Measurements from ENCODE around the gene CFAP97D2.

The CFAP97D2 gene

GRCh38 chr13:114164053-114164452 lies 15.0 kb upstream of the CFAP97D2 start:
- Histone ChIP-seq H3K4ac (ENCODE audit: low read depth in 1 of 2, low read length in 2 of 2) (no peak overlapping the region), H3K18ac (ENCODE audit: low read depth in 1 of 2, low read length in 2 of 2) (no peak overlapping the region), H3K14ac (ENCODE audit: low read length in 2 of 2) (peak overlapping the region in 1 of 2 experiments; percentile 28), H3K23ac (ENCODE audit: low read length in 2 of 2) (no peak overlapping the region), H3K27me3 (ENCODE audit: control insufficient read depth in 1 of 2, insufficient read depth in 1 of 2, low read length in 2 of 2) (peaks cover 35 to 62% of the 10 kb centered on the region in 2 experiments), H3K4me3 (ENCODE audit: insufficient read depth in 1 of 2, low read depth in 1 of 2, low read length in 2 of 2) (no peak overlapping the region), H2BK120ac (ENCODE audit: low read depth, low read length) (no peak overlapping the region), H4K8ac (ENCODE audit: low read length) (no peak overlapping the region), H2AK5ac (ENCODE audit: low read length, severe bottlenecking) (no peak overlapping the region), H2BK5ac (ENCODE audit: low read depth, low read length, poor library complexity, severe bottlenecking) (no peak overlapping the region), H3K4me2 (ENCODE audit: low read length, poor library complexity, severe bottlenecking) (no peak overlapping the region), H4K91ac (ENCODE audit: low read length) (no peak overlapping the region), H3K36me3 (ENCODE audit: control insufficient read depth in 1 of 2, insufficient read depth in 2 of 2, low read depth in 1 of 2, low read length in 2 of 2) (no peaks in the 10 kb centered on the region), H3K27ac (ENCODE audit: low read length, poor library complexity, severe bottlenecking) (no peak overlapping the region), H2BK12ac (ENCODE audit: low read length in 2 of 2) (no peak overlapping the region), H2AFZ (ENCODE audit: low read depth, low read length) (no peak overlapping the region), H2BK15ac (ENCODE audit: low read depth, poor library complexity, severe bottlenecking) (no peak overlapping the region), H3K79me1 (replicated peaks; ENCODE audit: low read length, poor library complexity, severe bottlenecking) (no peaks in the 10 kb centered on the region), H3K4me1 (ENCODE audit: control insufficient read depth, insufficient read depth, low read depth, low read length) (no peaks in the 10 kb centered on the region), H3K9me3 (ENCODE audit: control insufficient read depth, low read length) (no peaks in the 10 kb centered on the region), H3K9ac (ENCODE audit: low read length) (no peak overlapping the region)
- no peak for DNase-seq
- 90% methylated on average over 12 of the region's 14 CpGs for WGBS

- no peak overlapping the region for H3K18ac ChIP-seq (ENCODE audit: low read depth in 1 of 2, low read length in 2 of 2)
- 87% methylated on average over 26 of the region's 26 CpGs for WGBS
- H2AK5ac ChIP-seq (ENCODE audit: low read length, severe bottlenecking), result no peak overlapping the region
- no peak overlapping the region for H3K4me2 ChIP-seq (ENCODE audit: low read length, poor library complexity, severe bottlenecking)
- peaks cover 35 to 57% of the 10 kb centered on the region in 2 experiments for H3K27me3 ChIP-seq (ENCODE audit: control insufficient read depth in 1 of 2, insufficient read depth in 1 of 2, low read length in 2 of 2)
- no peaks in the 10 kb centered on the region for H3K79me1 ChIP-seq (replicated peaks; ENCODE audit: low read length, poor library complexity, severe bottlenecking)
- H2BK5ac ChIP-seq (ENCODE audit: low read depth, low read length, poor library complexity, severe bottlenecking), result no peak overlapping the region
- no peak overlapping the region for H4K91ac ChIP-seq (ENCODE audit: low read length)
- H2BK15ac ChIP-seq (ENCODE audit: low read depth, poor library complexity, severe bottlenecking), result no peak overlapping the region
- no peak overlapping the region for H3K4me3 ChIP-seq (ENCODE audit: insufficient read depth in 1 of 2, low read depth in 1 of 2, low read length in 2 of 2)
- no peaks in the 10 kb centered on the region for H3K4me1 ChIP-seq (ENCODE audit: control insufficient read depth, insufficient read depth, low read depth, low read length)
- no peak overlapping the region for H2BK120ac ChIP-seq (ENCODE audit: low read depth, low read length)
- no peak overlapping the region for H3K4ac ChIP-seq (ENCODE audit: low read depth in 1 of 2, low read length in 2 of 2)
- H4K8ac ChIP-seq (ENCODE audit: low read length), result no peak overlapping the region
- DNase-seq, result no peak
- no peak overlapping the region for H2AFZ ChIP-seq (ENCODE audit: low read depth, low read length)
- no peak overlapping the region for H3K14ac ChIP-seq (ENCODE audit: low read length in 2 of 2)
- H3K23ac ChIP-seq (ENCODE audit: low read length in 2 of 2), result no peak overlapping the region
- no peak overlapping the region for H3K9ac ChIP-seq (ENCODE audit: low read length)
- no peaks in the 10 kb centered on the region for H3K36me3 ChIP-seq (ENCODE audit: control insufficient read depth in 1 of 2, insufficient read depth in 2 of 2, low read depth in 1 of 2, low read length in 2 of 2)
- H2BK12ac ChIP-seq (ENCODE audit: low read length in 2 of 2), result no peak overlapping the region
- H3K27ac ChIP-seq (ENCODE audit: low read length, poor library complexity, severe bottlenecking), result no peak overlapping the region
- no peaks in the 10 kb centered on the region for H3K9me3 ChIP-seq (ENCODE audit: control insufficient read depth, low read length)
These were observed 14.2 kb upstream of the CFAP97D2 start for GRCh38 chr13:114164681-114165429.

GRCh38 chr13:114166381-114167131 lies 12.5 kb upstream of the CFAP97D2 start:
- no peak overlapping the region for H3K23ac ChIP-seq (ENCODE audit: low read length in 2 of 2)

GRCh38 chr13:114167426-114167825 lies 11.6 kb upstream of the CFAP97D2 start:
- H4K8ac ChIP-seq (ENCODE audit: low read length), result no peak overlapping the region
- 87% methylated on average over 5 of the region's 5 CpGs for WGBS
- no peaks in the 10 kb centered on the region for H3K9me3 ChIP-seq (ENCODE audit: control insufficient read depth, low read length)
- no peak overlapping the region for H3K4ac ChIP-seq (ENCODE audit: low read depth in 1 of 2, low read length in 2 of 2)
- H3K4me3 ChIP-seq (ENCODE audit: insufficient read depth in 1 of 2, low read depth in 1 of 2, low read length in 2 of 2), result no peak overlapping the region
- H3K14ac ChIP-seq (ENCODE audit: low read length in 2 of 2), result no peak overlapping the region
- no peaks in the 10 kb centered on the region for H3K36me3 ChIP-seq (ENCODE audit: control insufficient read depth in 1 of 2, insufficient read depth in 2 of 2, low read depth in 1 of 2, low read length in 2 of 2)
- H3K4me2 ChIP-seq (ENCODE audit: low read length, poor library complexity, severe bottlenecking), result no peak overlapping the region
- H3K23ac ChIP-seq (ENCODE audit: low read length in 2 of 2), result no peak overlapping the region
- H2AK5ac ChIP-seq (ENCODE audit: low read length, severe bottlenecking), result no peak overlapping the region
- H2BK120ac ChIP-seq (ENCODE audit: low read depth, low read length), result no peak overlapping the region
- no peak overlapping the region for H3K18ac ChIP-seq (ENCODE audit: low read depth in 1 of 2, low read length in 2 of 2)
- no peak overlapping the region for H4K91ac ChIP-seq (ENCODE audit: low read length)
- no peak overlapping the region for H2AFZ ChIP-seq (ENCODE audit: low read depth, low read length)
- peaks cover 26 to 34% of the 10 kb centered on the region in 2 experiments for H3K27me3 ChIP-seq (ENCODE audit: control insufficient read depth in 1 of 2, insufficient read depth in 1 of 2, low read length in 2 of 2)
- no peak overlapping the region for H2BK5ac ChIP-seq (ENCODE audit: low read depth, low read length, poor library complexity, severe bottlenecking)
- no peak for DNase-seq
- H3K9ac ChIP-seq (ENCODE audit: low read length), result no peak overlapping the region
- H3K79me1 ChIP-seq (replicated peaks; ENCODE audit: low read length, poor library complexity, severe bottlenecking), result no peaks in the 10 kb centered on the region
- H2BK15ac ChIP-seq (ENCODE audit: low read depth, poor library complexity, severe bottlenecking), result no peak overlapping the region
- no peak overlapping the region for H3K27ac ChIP-seq (ENCODE audit: low read length, poor library complexity, severe bottlenecking)
- no peaks in the 10 kb centered on the region for H3K4me1 ChIP-seq (ENCODE audit: control insufficient read depth, insufficient read depth, low read depth, low read length)
- H2BK12ac ChIP-seq (ENCODE audit: low read length in 2 of 2), result no peak overlapping the region

More at GRCh38 chr13:114166381-114167131, 12.5 kb upstream of the CFAP97D2 start:
- no peaks in the 10 kb centered on the region for H3K79me1 ChIP-seq (replicated peaks; ENCODE audit: low read length, poor library complexity, severe bottlenecking)
- no peak overlapping the region for H3K4ac ChIP-seq (ENCODE audit: low read depth in 1 of 2, low read length in 2 of 2)
- no peak overlapping the region for H3K4me2 ChIP-seq (ENCODE audit: low read length, poor library complexity, severe bottlenecking)
- H3K9ac ChIP-seq (ENCODE audit: low read length), result no peak overlapping the region
- H3K18ac ChIP-seq (ENCODE audit: low read depth in 1 of 2, low read length in 2 of 2), result no peak overlapping the region
- H3K4me3 ChIP-seq (ENCODE audit: insufficient read depth in 1 of 2, low read depth in 1 of 2, low read length in 2 of 2), result peak overlapping the region in 1 of 2 experiments; percentile 11
- no peak overlapping the region for H3K27ac ChIP-seq (ENCODE audit: low read length, poor library complexity, severe bottlenecking)
- H2BK15ac ChIP-seq (ENCODE audit: low read depth, poor library complexity, severe bottlenecking), result no peak overlapping the region
- H3K4me1 ChIP-seq (ENCODE audit: control insufficient read depth, insufficient read depth, low read depth, low read length), result no peaks in the 10 kb centered on the region
- WGBS, result 89% methylated on average over 20 of the region's 20 CpGs
- H2AK5ac ChIP-seq (ENCODE audit: low read length, severe bottlenecking), result no peak overlapping the region
- no peak overlapping the region for H4K91ac ChIP-seq (ENCODE audit: low read length)
- H2AFZ ChIP-seq (ENCODE audit: low read depth, low read length), result no peak overlapping the region
- no peak overlapping the region for H3K14ac ChIP-seq (ENCODE audit: low read length in 2 of 2)
- no peak for DNase-seq
- H3K36me3 ChIP-seq (ENCODE audit: control insufficient read depth in 1 of 2, insufficient read depth in 2 of 2, low read depth in 1 of 2, low read length in 2 of 2), result no peaks in the 10 kb centered on the region
- no peak overlapping the region for H2BK12ac ChIP-seq (ENCODE audit: low read length in 2 of 2)
- H3K9me3 ChIP-seq (ENCODE audit: control insufficient read depth, low read length), result no peaks in the 10 kb centered on the region
- H2BK120ac ChIP-seq (ENCODE audit: low read depth, low read length), result no peak overlapping the region
- H3K27me3 ChIP-seq (ENCODE audit: control insufficient read depth in 1 of 2, insufficient read depth in 1 of 2, low read length in 2 of 2), result peaks cover 35 to 42% of the 10 kb centered on the region in 2 experiments
- no peak overlapping the region for H4K8ac ChIP-seq (ENCODE audit: low read length)
- H2BK5ac ChIP-seq (ENCODE audit: low read depth, low read length, poor library complexity, severe bottlenecking), result no peak overlapping the region
